Measurements from ENCODE around the gene CRADD. TPM values are rescaled to one million over a fixed set of nuclear protein-coding genes. Genes with fewer than 3 reads are reported as not detected.

Gene CRADD
- total RNA-seq, 1 donor from 2014 or later, result 9.3 TPM

GRCh38 chr12:93805736-93806141 is 128.6 kb downstream of the CRADD start:
- peak in 1 of 2 donors; percentile 64 for DNase-seq (ENCODE audit: low read depth in 2 of 2)

DNA sequence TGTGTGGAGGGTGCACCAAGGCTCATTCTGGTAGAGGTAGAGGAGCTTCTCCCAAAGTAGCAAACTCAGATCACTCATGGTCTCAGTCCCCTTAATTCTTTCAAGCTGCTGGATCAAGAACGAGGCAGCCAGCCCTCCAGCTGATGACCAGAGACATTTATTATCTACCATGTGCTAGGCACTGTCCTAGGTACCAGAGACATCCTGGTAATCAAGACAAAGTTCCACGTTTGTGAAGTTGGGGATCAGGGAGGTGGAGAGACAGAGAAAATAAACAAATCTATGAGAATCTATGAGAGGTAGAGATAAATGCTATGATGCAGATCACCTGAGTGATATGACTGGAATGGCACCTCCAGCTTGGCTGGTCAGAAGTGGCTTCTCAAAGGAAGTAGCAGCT is 130.2 kb downstream of the CRADD start:
- no peak for DNase-seq (ENCODE audit: low read depth in 2 of 2)

DNA sequence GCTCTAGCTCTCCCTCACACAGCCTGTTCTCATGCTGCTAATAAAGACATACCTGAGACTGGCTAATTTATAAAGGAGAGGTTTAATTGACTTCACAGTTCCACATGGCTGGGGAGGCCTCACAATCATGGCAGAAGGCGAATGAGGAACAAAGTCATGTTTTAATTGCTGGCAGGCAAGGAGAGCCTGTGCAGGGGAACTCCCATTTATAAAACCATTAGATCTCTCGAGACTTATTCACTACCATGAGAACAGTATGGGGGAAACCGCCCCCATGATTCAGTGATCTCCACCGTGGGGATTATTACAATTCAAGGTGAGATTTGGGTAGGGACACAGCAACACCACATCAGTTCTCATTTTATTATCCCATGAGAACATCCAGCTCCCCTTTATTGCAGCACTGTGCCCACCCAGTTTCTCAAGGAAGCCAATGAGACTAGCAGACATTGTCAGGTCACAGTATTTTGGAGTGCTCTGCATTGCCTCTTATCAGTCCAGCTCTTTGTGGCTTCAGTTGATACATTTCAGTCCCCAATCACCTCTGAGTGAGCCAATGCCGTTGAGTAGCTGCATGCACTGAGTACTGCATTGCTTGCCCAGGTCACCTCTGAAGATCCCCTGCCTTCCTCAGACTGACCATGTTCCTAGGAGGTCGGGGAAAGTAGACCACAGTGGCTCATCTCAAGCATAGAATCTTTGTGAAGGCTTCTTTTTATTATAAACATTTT is 131.2 kb downstream of the CRADD start:
- DNase-seq (ENCODE audit: low read depth in 2 of 2), result no peak

DNA sequence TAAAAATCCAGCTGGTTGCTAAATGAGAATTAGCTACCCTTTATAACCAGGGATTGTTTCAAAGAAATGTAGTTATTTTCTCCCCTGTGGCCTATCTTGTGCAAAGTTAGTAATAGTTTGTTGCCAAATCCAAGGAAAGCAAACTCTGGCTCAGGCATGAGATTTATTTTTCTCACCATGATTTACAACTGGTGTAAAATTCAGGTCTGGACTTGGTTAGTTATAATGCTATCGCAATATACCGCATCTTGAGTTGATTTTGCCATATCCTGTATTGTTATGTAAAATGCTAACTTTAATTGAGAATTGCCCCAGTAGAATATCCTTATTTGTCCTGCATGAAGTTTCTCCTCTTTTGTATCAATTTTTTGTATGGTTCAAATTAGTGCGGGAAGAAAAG is 135.5 kb downstream of the CRADD start:
- no peak for DNase-seq (ENCODE audit: low read depth in 2 of 2)

GRCh38 chr12:93813186-93813585 is 136.0 kb downstream of the CRADD start:
- no peak for DNase-seq (ENCODE audit: low read depth in 2 of 2)

DNA sequence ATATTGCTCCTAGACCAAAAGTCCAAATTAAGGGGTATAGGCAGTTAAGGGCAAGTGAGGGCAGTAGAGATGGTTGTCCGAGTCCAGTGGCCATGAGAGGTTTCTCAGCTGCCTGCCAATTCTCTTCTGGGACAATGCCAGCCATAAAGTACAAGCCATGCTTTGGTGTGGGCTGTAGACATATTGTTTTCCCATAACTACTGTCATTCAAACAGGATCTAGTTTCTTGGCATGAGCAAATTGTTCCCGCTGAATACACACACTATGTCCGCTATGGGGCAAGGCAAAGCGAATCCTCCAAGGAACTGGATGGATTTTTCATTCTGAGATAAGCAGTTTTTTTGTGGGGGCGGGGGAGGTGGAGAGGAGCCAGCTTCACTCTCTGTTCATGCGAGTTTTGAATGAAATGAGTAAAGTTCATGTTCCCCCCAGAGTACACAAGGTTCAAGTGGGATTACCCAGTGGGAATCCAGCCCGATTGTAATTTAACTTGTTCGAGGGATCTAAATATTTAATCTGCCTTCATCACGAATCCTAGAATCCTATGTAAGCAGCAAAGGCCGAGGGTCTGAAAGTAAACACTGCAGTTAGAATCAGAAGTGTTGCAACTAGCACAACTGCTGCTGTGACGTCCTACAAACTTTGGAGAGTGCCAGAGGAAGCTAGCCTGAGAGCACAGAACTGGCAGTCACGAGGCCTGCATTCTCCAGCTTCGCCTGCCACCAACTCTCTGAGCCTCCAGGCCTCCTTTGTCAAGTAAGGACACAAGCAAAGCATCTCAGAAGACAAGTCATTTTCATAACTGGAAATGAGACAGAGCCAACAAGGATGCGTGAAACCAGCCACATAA is 137.0 kb downstream of the CRADD start:
- DNase-seq (ENCODE audit: low read depth in 2 of 2), result peak; percentile 29 to 73

DNA sequence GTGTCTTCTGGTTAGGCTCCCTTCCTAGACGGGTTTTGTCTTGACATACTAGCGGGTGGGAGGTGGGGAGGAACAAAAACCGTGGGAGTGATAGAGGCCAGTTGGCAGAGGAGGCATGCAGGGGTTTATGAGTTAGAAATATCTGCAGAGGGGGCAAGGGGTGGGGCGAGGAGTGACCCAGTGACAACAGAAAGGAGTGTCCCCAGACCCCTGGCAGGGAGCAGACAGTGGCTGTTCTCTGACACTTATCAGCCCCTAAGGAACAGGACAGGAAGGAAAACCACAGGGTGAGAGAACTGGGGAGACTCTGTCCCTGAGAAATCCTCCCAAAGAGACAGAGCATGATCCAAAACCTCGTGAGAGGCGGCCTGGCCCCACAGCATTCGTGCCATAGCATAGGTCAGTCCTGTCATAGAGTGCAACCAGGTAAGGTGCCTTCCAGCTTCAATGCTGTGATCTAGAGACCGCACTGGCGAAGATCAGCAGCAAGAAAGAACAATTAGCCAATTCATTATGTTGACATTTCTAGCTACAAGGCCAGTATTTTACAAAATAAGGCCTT is 141.4 kb downstream of the CRADD start:
- no peak for DNase-seq (ENCODE audit: low read depth in 2 of 2)

DNA sequence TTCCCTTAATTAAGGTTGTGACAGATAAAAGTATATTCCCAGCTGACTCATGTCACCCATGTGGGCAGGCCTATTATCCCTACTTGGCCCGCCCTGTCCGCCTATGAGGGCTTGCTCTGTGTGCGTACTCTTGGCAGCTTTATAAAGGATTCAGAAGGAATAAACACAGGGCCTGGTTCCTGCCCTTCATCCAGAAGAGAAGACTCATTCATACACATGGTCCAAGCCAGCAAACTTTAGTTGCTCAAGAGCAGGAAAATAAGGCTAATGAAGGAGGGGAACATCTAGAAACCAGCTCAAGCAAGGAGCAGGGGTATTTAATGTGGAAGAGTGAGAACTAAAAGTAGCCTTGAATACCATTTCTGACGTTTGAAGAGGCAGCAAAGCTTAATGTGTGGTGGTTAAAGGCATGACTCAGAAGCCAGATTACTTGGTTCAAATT is 141.9 kb downstream of the CRADD start:
- DNase-seq (ENCODE audit: low read depth in 2 of 2), result peak in 1 of 2 donors; percentile 86

DNA sequence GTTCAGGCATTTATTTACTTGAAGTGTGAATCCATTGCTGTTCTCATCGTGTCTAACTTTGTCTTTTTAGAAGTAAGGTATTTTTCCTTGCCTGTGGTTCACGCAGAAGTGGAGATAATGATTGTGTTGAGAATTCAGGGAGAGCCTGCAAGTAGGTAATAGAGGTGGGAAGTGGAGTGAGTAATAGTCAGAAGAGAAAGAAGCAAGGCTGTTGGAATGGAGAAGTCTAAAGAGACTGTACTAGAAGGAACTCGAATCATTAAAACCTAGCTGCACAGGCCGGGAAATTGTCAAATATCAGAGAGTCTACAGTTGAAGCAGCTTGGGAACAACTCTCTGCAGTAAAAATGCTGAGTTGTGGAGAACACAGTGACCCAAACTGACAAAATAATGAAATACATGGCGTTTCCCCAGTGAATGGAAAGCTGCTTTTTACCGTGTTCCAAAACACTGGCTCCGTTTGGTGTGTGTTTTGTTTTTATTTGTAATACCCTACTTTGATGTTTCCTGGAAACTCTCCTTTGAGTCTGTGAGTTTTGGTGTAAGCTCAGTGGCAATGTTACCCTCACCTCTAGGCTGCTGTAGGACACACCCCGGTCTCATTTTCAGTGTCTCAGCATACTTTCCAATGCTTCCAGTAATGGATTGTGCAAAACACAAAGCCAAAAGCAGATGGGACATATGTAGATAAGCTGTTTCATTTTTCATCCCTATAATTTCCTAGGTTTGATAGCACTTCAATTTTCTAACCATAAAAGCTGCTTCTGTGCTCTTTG is 146.6 kb downstream of the CRADD start:
- no peak for DNase-seq (ENCODE audit: low read depth in 2 of 2)

DNA sequence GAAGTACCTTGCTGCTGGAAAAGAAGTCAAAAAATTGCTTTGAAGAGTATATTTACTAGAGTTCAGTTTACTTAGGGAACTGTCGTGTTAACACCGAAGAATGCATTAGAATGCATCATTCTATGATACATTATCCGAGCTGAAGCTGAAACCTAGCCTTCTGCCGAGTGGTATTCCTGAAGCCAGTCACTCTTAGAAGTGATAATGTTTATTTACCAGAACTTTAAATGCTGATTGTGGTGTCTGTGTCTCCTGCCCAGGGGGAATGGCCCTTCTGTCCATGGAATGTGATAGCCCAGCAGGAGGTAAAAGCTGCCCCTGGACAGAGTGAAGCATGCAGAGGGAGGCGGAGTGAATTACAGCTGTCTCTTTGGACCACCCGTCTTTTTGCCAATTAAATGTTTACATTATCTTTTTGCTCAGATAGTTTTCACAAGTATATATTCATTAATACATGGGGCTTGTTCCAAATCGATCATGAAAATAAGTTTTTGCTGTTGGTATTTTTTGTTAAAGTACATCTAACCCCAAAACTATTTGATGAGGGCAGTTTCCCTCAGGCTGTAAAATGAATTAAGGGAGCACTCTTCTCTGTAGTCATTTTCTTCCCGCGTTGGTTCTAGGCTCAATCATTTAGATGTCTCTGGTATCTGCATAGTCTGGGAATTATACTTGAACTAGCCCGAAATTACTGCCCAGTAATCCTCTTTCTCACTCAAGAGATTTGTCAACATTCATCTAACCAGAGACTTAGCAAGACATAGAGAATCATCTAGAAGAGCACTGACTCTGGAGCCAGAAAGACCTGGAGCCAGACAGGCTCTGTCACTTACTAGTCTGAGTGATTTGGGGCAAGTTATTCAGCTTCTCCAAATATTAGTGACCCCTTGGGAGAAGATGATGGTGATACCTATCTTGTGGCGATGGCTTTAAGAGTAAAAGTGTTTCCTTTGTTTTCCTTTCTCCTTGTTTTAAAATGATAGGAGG is 147.6 kb downstream of the CRADD start:
- DNase-seq (ENCODE audit: low read depth in 2 of 2), result no peak

GRCh38 chr12:93825501-93825888 is 148.3 kb downstream of the CRADD start:
- DNase-seq (ENCODE audit: low read depth in 2 of 2), result no peak

DNA sequence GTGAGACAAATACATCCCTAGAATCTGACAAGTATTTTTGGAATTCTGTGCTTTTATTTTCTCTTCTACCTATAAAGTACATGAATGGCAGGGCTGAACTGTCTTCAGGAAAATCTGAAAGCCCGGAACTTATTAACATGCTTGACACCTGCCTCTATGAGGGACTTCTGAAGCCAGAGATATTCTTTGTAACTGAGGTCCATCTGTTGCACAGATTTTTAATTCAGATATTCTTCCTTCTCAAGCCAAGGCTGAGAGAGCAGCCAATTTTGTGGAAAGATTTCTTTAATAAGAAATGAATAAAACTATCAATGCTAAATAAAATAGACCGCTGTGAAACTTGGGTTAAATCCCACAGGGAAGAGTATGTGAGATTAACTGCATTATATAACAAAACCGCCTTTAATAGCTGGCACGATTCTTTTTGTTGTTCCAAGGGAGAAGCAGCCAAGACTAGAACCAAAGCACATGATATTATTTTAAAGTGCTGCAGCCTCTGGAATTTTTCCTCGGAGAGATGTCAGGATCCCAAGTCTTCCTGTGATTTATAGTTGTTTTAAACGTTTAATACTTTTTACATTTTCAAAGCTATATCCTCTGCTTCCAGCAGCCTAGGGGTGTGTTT is 148.9 kb downstream of the CRADD start:
- no peak for DNase-seq (ENCODE audit: low read depth in 2 of 2)

DNA sequence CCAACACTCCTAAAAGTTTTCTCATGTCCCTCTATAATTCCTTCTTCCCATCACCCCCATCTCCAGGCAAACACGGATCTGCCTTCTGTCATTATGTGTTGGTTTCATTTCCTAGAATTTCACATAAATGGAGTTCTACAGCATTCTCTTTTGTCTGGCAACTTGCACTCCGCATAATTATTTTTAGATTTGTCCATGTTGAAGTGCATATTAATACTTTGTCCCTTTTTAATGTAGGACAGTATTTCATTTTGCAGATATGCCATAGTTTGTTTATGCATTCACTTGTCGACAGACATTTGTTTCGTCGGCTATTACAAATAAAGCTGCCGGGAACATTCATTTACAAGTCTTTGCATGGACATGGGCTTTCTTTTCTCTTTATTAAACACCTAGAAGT is 150.0 kb downstream of the CRADD start:
- DNase-seq (ENCODE audit: low read depth in 2 of 2), result no peak

- DNase-seq (ENCODE audit: low read depth in 2 of 2), result no peak
Observed at GRCh38 chr12:93827669-93828068, 150.5 kb downstream of the CRADD start.

DNA sequence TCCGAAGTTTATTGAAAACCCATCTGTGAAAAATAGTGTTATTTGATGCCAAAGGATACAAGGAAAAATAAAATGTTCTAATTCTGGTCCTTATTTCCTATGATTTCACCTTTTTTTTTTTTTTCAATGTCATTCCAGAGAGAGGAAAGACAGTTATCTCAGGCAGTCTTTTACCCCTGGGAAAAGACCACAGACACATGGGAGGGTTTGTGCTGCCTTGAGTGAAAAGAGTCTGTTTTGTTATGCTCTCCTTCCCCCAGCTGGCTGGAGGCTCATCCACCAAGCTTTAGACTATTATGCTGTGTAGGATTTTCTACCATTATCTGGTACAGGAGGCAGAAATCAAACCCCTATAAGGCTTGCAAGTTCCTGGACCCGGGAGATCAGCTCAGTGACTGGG is 151.8 kb downstream of the CRADD start:
- DNase-seq (ENCODE audit: low read depth in 2 of 2), result no peak

DNA sequence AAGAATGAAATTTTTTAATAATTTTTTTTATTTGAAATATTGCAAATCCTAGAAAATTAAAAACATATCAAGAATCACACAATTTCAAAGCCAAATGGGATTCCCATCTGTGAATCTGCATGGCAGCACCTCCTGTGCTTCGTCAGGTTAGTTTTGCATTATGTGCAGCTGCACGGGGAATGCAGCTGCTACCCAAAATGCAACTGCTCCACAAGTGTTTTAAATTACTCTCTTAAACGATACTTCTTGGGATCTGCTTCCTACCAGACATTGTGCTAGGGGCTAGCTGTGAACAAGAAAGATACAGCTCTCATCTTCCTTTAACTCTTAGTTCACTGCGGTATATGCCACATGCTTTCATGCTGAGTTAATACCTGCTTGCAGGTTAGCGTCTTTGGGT is 154.2 kb downstream of the CRADD start:
- no peak for DNase-seq (ENCODE audit: low read depth in 2 of 2)

DNA sequence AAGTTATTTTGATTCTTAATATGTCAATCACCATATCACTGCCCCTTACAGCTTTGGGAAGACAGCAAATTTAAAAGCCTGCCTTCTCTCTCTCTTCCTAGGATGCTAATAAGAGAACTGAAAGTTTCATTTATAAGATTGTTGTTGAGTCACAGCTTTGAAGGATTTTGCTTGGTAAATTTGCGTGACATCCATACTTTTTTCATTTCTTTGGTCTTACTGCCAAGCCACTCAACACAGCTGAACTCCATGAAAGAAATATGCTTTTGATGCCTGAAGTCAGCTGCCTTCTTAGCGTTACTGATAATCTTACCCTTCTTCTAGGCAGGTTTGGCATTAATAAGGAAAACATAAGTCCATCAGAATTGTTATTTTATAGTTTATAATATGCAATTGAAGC is 155.0 kb downstream of the CRADD start:
- no peak for DNase-seq (ENCODE audit: low read depth in 2 of 2)

DNA sequence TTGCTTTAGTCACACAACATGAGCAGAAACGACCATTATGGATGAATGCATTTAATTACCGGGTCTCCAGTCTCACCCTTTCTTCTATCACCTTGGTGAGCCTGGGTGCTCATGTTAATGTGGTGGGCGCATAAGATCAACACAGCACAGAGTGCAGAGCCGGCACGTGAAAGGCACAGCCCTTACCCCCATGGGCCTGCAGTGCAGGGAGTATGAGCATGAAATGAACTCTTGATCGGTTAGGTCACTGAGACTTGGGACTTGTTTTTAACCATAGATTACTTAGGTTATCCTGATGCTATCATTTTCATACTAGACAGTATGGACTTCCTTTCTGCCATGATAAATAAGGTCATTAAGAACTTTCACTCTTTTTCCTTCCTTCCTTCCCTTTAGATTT is 156.8 kb downstream of the CRADD start:
- no peak for DNase-seq (ENCODE audit: low read depth in 2 of 2)

- no peak for DNase-seq (ENCODE audit: low read depth in 2 of 2)
Observed at GRCh38 chr12:93836620-93837260, 159.6 kb downstream of the CRADD start.

GRCh38 chr12:93838193-93838592 is 161.0 kb downstream of the CRADD start:
- DNase-seq (ENCODE audit: low read depth in 2 of 2), result no peak
